NCI-H1048 (cell line): ENCODE results near the gene CNTFR.

Experiments used
- DNase-seq: peaks from one replicate; lab custom pipeline; 2025; lab: John Stamatoyannopoulos, UW

Gene CNTFR

GRCh38 chr9:34572092-34572491 is 17.4 kb downstream of the CNTFR start:
- no peak for DNase-seq

GRCh38 chr9:34571481-34571810 is 18.1 kb downstream of the CNTFR start:
- no peak for DNase-seq

GRCh38 chr9:34570809-34571480 is 18.6 kb downstream of the CNTFR start:
- no peak for DNase-seq

- DNase-seq = no peak
Measured at GRCh38 chr9:34570376-34570775, 19.1 kb downstream of the CNTFR start.

GRCh38 chr9:34568774-34569173 is 20.8 kb downstream of the CNTFR start:
- DNase-seq = no peak

GRCh38 chr9:34568133-34568532 is 21.4 kb downstream of the CNTFR start:
- DNase-seq = no peak

- no peak for DNase-seq
Measured at GRCh38 chr9:34566972-34567371, 22.6 kb downstream of the CNTFR start.

- DNase-seq = no peak
Measured at GRCh38 chr9:34566322-34566721, 23.2 kb downstream of the CNTFR start.

- no peak for DNase-seq
Measured at GRCh38 chr9:34565856-34566255, 23.7 kb downstream of the CNTFR start.

GRCh38 chr9:34564617-34565016 is 24.9 kb downstream of the CNTFR start:
- no peak for DNase-seq

- DNase-seq = no peak
Measured at GRCh38 chr9:34563262-34563661, 26.3 kb downstream of the CNTFR start.

- no peak for DNase-seq
Measured at GRCh38 chr9:34562135-34562745, 27.3 kb downstream of the CNTFR start.

- no peak for DNase-seq
Measured at GRCh38 chr9:34560599-34561214, 28.8 kb downstream of the CNTFR start.

- DNase-seq = no peak
Measured at GRCh38 chr9:34559624-34560455, 29.7 kb downstream of the CNTFR start.

- no peak for DNase-seq
Measured at GRCh38 chr9:34558919-34559623, 30.5 kb downstream of the CNTFR start.

GRCh38 chr9:34558364-34558763 is 31.2 kb downstream of the CNTFR start:
- no peak for DNase-seq

- no peak for DNase-seq
Measured at GRCh38 chr9:34557426-34558321, 31.9 kb downstream of the CNTFR start.

GRCh38 chr9:34556949-34557348 is 32.6 kb downstream of the CNTFR start:
- DNase-seq = no peak

GRCh38 chr9:34555936-34556525 is 33.5 kb downstream of the CNTFR start:
- DNase-seq = no peak

- no peak for DNase-seq
Measured at GRCh38 chr9:34555500-34555899, 34.0 kb downstream of the CNTFR start.

- no peak for DNase-seq
Measured at GRCh38 chr9:34555002-34555348, 34.5 kb downstream of the CNTFR start.
